Osteocyte (in vitro differentiated cells): ENCODE measurements around the gene ERAS. TPM values are rescaled to one million over a fixed set of nuclear protein-coding genes. Genes with fewer than 3 reads are reported as not detected.

ENCODE experiments used
- DNase-seq: peaks from one replicate; pipeline ENCODE4 v3.0.0; 2021; ENCODE audit warnings: mixed read lengths; ENCODE audit not compliant: unreplicated experiment; ENCODE audit errors: extremely low spot score
- H3K27ac Mint-ChIP-seq: one replicate; pipeline ENCODE4 v1.8.0; 2021; ENCODE audit warnings: mild to moderate bottlenecking, mixed read lengths; ENCODE audit not compliant: unreplicated experiment
- H3K27me3 Mint-ChIP-seq: one replicate; pipeline ENCODE4 v1.8.0; 2021; ENCODE audit warnings: mixed read lengths; ENCODE audit not compliant: unreplicated experiment
- H3K36me3 Mint-ChIP-seq: one replicate; pipeline ENCODE4 v1.8.0; 2021; ENCODE audit warnings: mixed read lengths; ENCODE audit not compliant: unreplicated experiment
- H3K4me1 Mint-ChIP-seq: one replicate; pipeline ENCODE4 v1.8.0; 2021; ENCODE audit warnings: mixed read lengths; ENCODE audit not compliant: unreplicated experiment
- H3K4me3 Mint-ChIP-seq: one replicate; pipeline ENCODE4 v1.8.0; 2021; ENCODE audit warnings: mild to moderate bottlenecking, moderate library complexity, mixed read lengths; ENCODE audit not compliant: unreplicated experiment
- H3K9me3 Mint-ChIP-seq: one replicate; pipeline ENCODE4 v1.8.0; 2021; ENCODE audit warnings: mixed read lengths; ENCODE audit not compliant: unreplicated experiment
- CTCF ChIP-seq: fragments of 200-600 bp; sonication (generic); IDR thresholded peaks from 2 replicates; pipeline ENCODE4 v1.5.0; 2021; ENCODE audit warnings: antibody characterized with exemption, mild to moderate bottlenecking, moderate library complexity
- total RNA-seq: library from RNA; stranded (reverse); gene quantifications from 2 replicates; pipeline ENCODE4 v1.2.1, GENCODE V29; 2021

ERAS gene
- total RNA-seq, 1 donor from 2014 or later: not detected

GRCh38 chrX:48802905-48803200, 23.5 kb upstream of the ERAS start:
- no peaks in the 10 kb centered on the region for H3K27me3 Mint-ChIP-seq
- peak overlapping the region; percentile 91 for H3K4me3 Mint-ChIP-seq
- H3K9me3 Mint-ChIP-seq: peaks cover 16% of the 10 kb centered on the region
- peaks cover 11% of the 10 kb centered on the region for H3K4me1 Mint-ChIP-seq
- H3K27ac Mint-ChIP-seq: peak overlapping the region; percentile 98
- H3K36me3 Mint-ChIP-seq: peaks cover 8% of the 10 kb centered on the region
- no peak for TF ChIP-seq CTCF
- no peak for DNase-seq

GRCh38 chrX:48806081-48806480, 20.2 kb upstream of the ERAS start:
- Mint-ChIP-seq H3K36me3 (peaks cover 11% of the 10 kb centered on the region), H3K27me3 (no peaks in the 10 kb centered on the region), H3K4me1 (peaks cover 5% of the 10 kb centered on the region), H3K4me3 (no peak overlapping the region), H3K27ac (no peak overlapping the region), H3K9me3 (peaks cover 11% of the 10 kb centered on the region)
- no peak for TF ChIP-seq CTCF
- no peak for DNase-seq

- Mint-ChIP-seq H3K4me3 (no peak overlapping the region), H3K4me1 (no peaks in the 10 kb centered on the region), H3K9me3 (no peaks in the 10 kb centered on the region), H3K27me3 (no peaks in the 10 kb centered on the region), H3K27ac (no peak overlapping the region), H3K36me3 (peaks cover 12% of the 10 kb centered on the region)
- no peak for DNase-seq
- no peak for TF ChIP-seq CTCF
These were observed 12.7 kb upstream of the ERAS start for GRCh38 chrX:48813644-48814043.

- Mint-ChIP-seq H3K27me3 (no peaks in the 10 kb centered on the region), H3K27ac (no peak overlapping the region), H3K4me3 (no peak overlapping the region), H3K9me3 (no peaks in the 10 kb centered on the region), H3K36me3 (peaks cover 12% of the 10 kb centered on the region), H3K4me1 (no peaks in the 10 kb centered on the region)
- TF ChIP-seq CTCF: no peak
- no peak for DNase-seq
These were observed 11.6 kb upstream of the ERAS start for GRCh38 chrX:48814722-48815121.

- Mint-ChIP-seq H3K27me3 (no peaks in the 10 kb centered on the region), H3K4me3 (no peak overlapping the region), H3K36me3 (peaks cover 12% of the 10 kb centered on the region), H3K27ac (no peak overlapping the region), H3K9me3 (no peaks in the 10 kb centered on the region), H3K4me1 (no peaks in the 10 kb centered on the region)
- no peak for DNase-seq
- no peak for TF ChIP-seq CTCF
These were observed 11.0 kb upstream of the ERAS start for GRCh38 chrX:48815266-48815665.
